Activated naive CD4-positive, alpha-beta T cell treated with anti-CD3 and anti-CD28 coated beads, Interleukin-2, amount 50 U/mL, for 16 hours (primary cell): Measurements from ENCODE around the gene TRPT1.

Experiments
- DNase-seq: peaks from one replicate; pipeline ENCODE4 v3.0.0-alpha.2; 2020

TRPT1 gene

GRCh38 chr11:64206457-64207255 is 19.3 kb downstream of the TRPT1 start, which contains the start of gene FERMT3:
FERMT3 (plus strand) TSS chr11:64206721; CDS start chr11:64207365, 644 bp downstream.
- peak; percentile 73 for DNase-seq

- peak; percentile 79 for DNase-seq
Measured at GRCh38 chr11:64204464-64204989, 21.5 kb downstream of the TRPT1 start.

GRCh38 chr11:64204080-64204440 is 21.9 kb downstream of the TRPT1 start:
- no peak for DNase-seq

- DNase-seq = no peak
Measured at GRCh38 chr11:64203421-64204079, 22.4 kb downstream of the TRPT1 start.

- DNase-seq = no peak
Measured at GRCh38 chr11:64202992-64203391, 23.0 kb downstream of the TRPT1 start.

- no peak for DNase-seq
Measured at GRCh38 chr11:64201543-64201942, 24.4 kb downstream of the TRPT1 start.

- no peak for DNase-seq
Measured at GRCh38 chr11:64198511-64198910, 27.5 kb downstream of the TRPT1 start.

- no peak for DNase-seq
Measured at GRCh38 chr11:64196626-64197025, 29.4 kb downstream of the TRPT1 start.

GRCh38 chr11:64192434-64192833 is 33.6 kb downstream of the TRPT1 start:
- DNase-seq = no peak

- DNase-seq = peak; percentile 19
Measured at GRCh38 chr11:64186492-64187165, 39.4 kb downstream of the TRPT1 start.

- peak; percentile 98 for DNase-seq
Measured at GRCh38 chr11:64185693-64186491, 40.1 kb downstream of the TRPT1 start, which contains the start of gene STIP1. STIP1 (plus strand) TSS chr11:64186171; CDS start chr11:64186262, 91 bp downstream.

- DNase-seq = no peak
Measured at GRCh38 chr11:64185175-64185692, 40.8 kb downstream of the TRPT1 start.

- no peak for DNase-seq
Measured at GRCh38 chr11:64183890-64184289, 42.1 kb downstream of the TRPT1 start.

- DNase-seq = peak; percentile 50
Measured at GRCh38 chr11:64181506-64182411, 44.2 kb downstream of the TRPT1 start.

- no peak for DNase-seq
Measured at GRCh38 chr11:64180891-64181290, 45.1 kb downstream of the TRPT1 start.

GRCh38 chr11:64178951-64179639 is 46.9 kb downstream of the TRPT1 start:
- DNase-seq = no peak

GRCh38 chr11:64178203-64178602 is 47.8 kb downstream of the TRPT1 start:
- no peak for DNase-seq

- no peak for DNase-seq
Measured at GRCh38 chr11:64176751-64177150, 49.2 kb downstream of the TRPT1 start.
